Colonic mucosa (tissue), 4 donors: Measurements from ENCODE around the gene MZT1. TPM values are rescaled to one million over a fixed set of nuclear protein-coding genes. Genes with fewer than 3 reads are reported as not detected.
"Not testable (repeated sequence)": the region's sequence is repeated elsewhere in the genome, so short reads cannot be mapped to it uniquely, and the experiment has no call there.

ENCODE experiments used
- DNase-seq: peaks from one replicate; pipeline ENCODE4 v3.0.0-alpha.2; 2020
- H3K27ac ChIP-seq: fragments of 200-600 bp; one replicate; pipeline ENCODE4 v1.8.0; 2021
- H3K27me3 ChIP-seq: fragments of 200-600 bp; one replicate; pipeline ENCODE4 v1.8.0; 2021
- H3K36me3 ChIP-seq: fragments of 200-600 bp; one replicate; pipeline ENCODE4 v1.8.0; 2021
- H3K4me1 ChIP-seq: fragments of 200-600 bp; one replicate; pipeline ENCODE4 v1.8.0; 2021; ENCODE audit warnings: mild to moderate bottlenecking
- H3K4me3 ChIP-seq: fragments of 200-600 bp; one replicate; pipeline ENCODE4 v1.8.0; 2021
- H3K9ac ChIP-seq, 2 donors: one replicate each; pipeline ENCODE4 v1.7.0; 2013; ENCODE audit warnings: control low read depth in 2 of 2, low read depth in 2 of 2, low read length in 2 of 2
- H3K9me3 ChIP-seq: fragments of 200-600 bp; one replicate; pipeline ENCODE4 v1.8.0; 2021
- intact Hi-C: fragments of 100-400 bp; cut with DNase I; formaldehyde crosslinking; loops from one replicate; pipeline ENCODE4 v1.14.1; 2022
- total RNA-seq, 2 donors: library from RNA; stranded (reverse); fragmentation: NEBNext Ultra II Directional in 1 of 2; extraction: Animal tissue kit (Norgen Biotek cat#: 25700) in 1 of 2; gene quantifications; one replicate each; pipeline ENCODE4 v1.2.1, GENCODE V29; 2021
- TF ChIP-seq, protein P1 (sequence below): fragments of 200-600 bp; IDR thresholded peaks from one replicate; pipeline ENCODE4 v1.8.0; 2022; ENCODE audit warnings: antibody characterized with exemption, mild to moderate bottlenecking
- donor health status: healthy.
- donor health status: DM: no; HTN: no; CAD: no.
- donor health status: DM: no; HTN: no; CAD: no.

The MZT1 gene
- total RNA-seq, 2 donors from 2014 or later: 9.4 to 11.7 TPM

GRCh38 chr13:72726726-72727416 is 558 bp downstream of the MZT1 start:
- peak; percentile 69 for DNase-seq
- H3K27ac ChIP-seq: peak overlapping the region; percentile 49
- H3K36me3 ChIP-seq: no peaks in the 10 kb centered on the region
- H3K4me3 ChIP-seq: peak overlapping the region; percentile 87
- H3K4me1 ChIP-seq: peaks cover 5% of the 10 kb centered on the region
- H3K9me3 ChIP-seq: no peaks in the 10 kb centered on the region
- peak overlapping the region; percentile 49 to 90 for H3K9ac ChIP-seq
- intact Hi-C loops: loop anchor here (5.0 kb wide), 1 partner anchor 55 kb away; the partner anchor contains the start of genes DIS3 and PIBF1
- H3K27me3 ChIP-seq: no peaks in the 10 kb centered on the region
- TF ChIP-seq, protein P1, sequence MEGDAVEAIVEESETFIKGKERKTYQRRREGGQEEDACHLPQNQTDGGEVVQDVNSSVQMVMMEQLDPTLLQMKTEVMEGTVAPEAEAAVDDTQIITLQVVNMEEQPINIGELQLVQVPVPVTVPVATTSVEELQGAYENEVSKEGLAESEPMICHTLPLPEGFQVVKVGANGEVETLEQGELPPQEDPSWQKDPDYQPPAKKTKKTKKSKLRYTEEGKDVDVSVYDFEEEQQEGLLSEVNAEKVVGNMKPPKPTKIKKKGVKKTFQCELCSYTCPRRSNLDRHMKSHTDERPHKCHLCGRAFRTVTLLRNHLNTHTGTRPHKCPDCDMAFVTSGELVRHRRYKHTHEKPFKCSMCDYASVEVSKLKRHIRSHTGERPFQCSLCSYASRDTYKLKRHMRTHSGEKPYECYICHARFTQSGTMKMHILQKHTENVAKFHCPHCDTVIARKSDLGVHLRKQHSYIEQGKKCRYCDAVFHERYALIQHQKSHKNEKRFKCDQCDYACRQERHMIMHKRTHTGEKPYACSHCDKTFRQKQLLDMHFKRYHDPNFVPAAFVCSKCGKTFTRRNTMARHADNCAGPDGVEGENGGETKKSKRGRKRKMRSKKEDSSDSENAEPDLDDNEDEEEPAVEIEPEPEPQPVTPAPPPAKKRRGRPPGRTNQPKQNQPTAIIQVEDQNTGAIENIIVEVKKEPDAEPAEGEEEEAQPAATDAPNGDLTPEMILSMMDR: no peak

GRCh38 chr13:72726185-72726584 is 1.2 kb downstream of the MZT1 start:
- not testable (repeated sequence) for H3K27ac ChIP-seq, H3K4me3 ChIP-seq, H3K27me3 ChIP-seq, H3K9ac ChIP-seq, DNase-seq, H3K36me3 ChIP-seq, H3K4me1 ChIP-seq, H3K9me3 ChIP-seq
- intact Hi-C loops: loop anchor here (5.0 kb wide), 1 partner anchor 56 kb away; the partner anchor contains the start of genes DIS3 and PIBF1

- Histone ChIP-seq H3K9ac (no peak overlapping the region), H3K36me3 (peaks cover 4% of the 10 kb centered on the region), H3K4me1 (no peaks in the 10 kb centered on the region), H3K27me3 (no peaks in the 10 kb centered on the region), H3K9me3 (no peaks in the 10 kb centered on the region), H3K27ac (no peak overlapping the region), H3K4me3 (no peak overlapping the region)
- no peak for DNase-seq
- TF ChIP-seq, protein P1: no peak
- intact Hi-C loops: no loop called here
Measured at GRCh38 chr13:72716776-72717175, 10.7 kb downstream of the MZT1 start.

DNA sequence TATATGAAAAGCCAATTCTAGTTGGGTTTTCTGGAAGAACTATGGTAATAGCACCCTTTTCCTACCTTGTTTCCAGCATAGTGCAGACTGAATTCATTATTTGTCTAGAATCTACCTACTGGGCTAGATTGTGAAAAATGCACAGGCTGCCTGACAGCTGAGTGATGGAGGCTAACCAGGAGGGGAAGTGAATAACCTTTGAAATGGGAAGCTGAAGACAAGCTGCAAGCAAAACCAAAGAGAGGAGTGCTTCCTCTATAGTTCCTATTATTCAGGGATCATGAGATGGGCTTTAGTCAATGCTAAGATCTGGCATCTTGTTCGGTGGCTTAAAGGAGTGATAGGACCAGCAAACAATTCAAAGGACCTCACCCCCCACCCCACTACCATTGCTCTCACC is 26.9 kb downstream of the MZT1 start:
- no peak for DNase-seq
- no peak overlapping the region for H3K9ac ChIP-seq
- no peak overlapping the region for H3K27ac ChIP-seq
- no peaks in the 10 kb centered on the region for H3K4me1 ChIP-seq
- intact Hi-C loops: no loop called here
- TF ChIP-seq, protein P1: no peak
- H3K36me3 ChIP-seq: no peaks in the 10 kb centered on the region
- H3K9me3 ChIP-seq: no peaks in the 10 kb centered on the region
- no peak overlapping the region for H3K4me3 ChIP-seq
- H3K27me3 ChIP-seq: no peaks in the 10 kb centered on the region

- Histone ChIP-seq H3K4me3 (no peak overlapping the region), H3K27ac (no peak overlapping the region), H3K4me1 (no peaks in the 10 kb centered on the region), H3K9me3 (no peaks in the 10 kb centered on the region), H3K36me3 (no peaks in the 10 kb centered on the region), H3K9ac (no peak overlapping the region), H3K27me3 (no peaks in the 10 kb centered on the region)
- TF ChIP-seq, protein P1: no peak
- DNase-seq: no peak
- intact Hi-C loops: no loop called here
Measured at GRCh38 chr13:72698164-72698563, 29.3 kb downstream of the MZT1 start.

DNA sequence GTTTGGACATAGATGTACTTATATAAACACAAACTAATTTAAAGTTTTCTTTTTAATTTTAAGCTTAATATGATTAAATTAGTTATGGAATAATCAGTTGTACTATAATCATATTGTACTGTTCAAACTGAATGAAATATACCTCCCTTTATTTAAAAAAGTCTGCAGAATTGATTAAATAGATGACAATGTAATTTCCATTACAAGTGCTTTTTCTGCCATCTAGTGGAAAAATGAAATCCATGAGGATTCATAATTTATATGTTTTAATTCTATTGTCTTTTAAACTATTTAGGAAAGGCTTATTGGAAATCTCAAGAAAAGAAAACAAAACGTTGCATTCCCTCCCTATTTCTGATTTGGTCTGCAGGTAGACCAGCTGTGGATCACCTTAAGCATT is 30.9 kb downstream of the MZT1 start:
- no peaks in the 10 kb centered on the region for H3K27me3 ChIP-seq
- H3K36me3 ChIP-seq: no peaks in the 10 kb centered on the region
- DNase-seq: no peak
- TF ChIP-seq, protein P1: peak; percentile 24
- H3K9ac ChIP-seq: no peak overlapping the region
- H3K4me3 ChIP-seq: no peak overlapping the region
- intact Hi-C loops: no loop called here
- no peak overlapping the region for H3K27ac ChIP-seq
- no peaks in the 10 kb centered on the region for H3K9me3 ChIP-seq
- H3K4me1 ChIP-seq: no peaks in the 10 kb centered on the region
